ENCODE data around the gene LRRC72. TPM values are rescaled to one million over a fixed set of nuclear protein-coding genes. Genes with fewer than 3 reads are reported as not detected.
"Not testable (repeated sequence)": the region's sequence is repeated elsewhere in the genome, so short reads cannot be mapped to it uniquely, and the experiment has no call there.

LRRC72 gene
- total and polyA plus RNA-seq, 8 donors, result not detected

DNA sequence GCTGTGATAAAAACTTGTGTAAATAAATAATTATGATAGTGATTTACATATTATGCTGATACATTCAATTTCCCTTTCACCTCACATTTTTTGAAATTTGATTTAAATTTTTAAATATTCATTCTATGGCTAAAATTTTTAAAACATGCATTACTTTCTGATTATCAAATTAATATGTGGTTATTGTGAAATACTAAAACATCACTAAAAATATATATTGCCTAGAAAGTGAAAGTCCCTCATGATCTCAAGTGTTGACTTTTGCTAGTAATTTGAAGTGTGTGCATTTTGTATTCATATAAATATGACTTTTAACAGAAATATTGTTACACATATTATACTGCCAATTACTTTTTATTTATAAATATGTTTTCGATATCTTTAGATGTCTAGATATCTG is 3.1 kb downstream of the LRRC72 start:
- intact Hi-C loops (cut with DNase I), result no loop called here
- Histone ChIP-seq H3K36me3 (no peaks in the 10 kb centered on the region), H3K4me3 (no peak overlapping the region), H3K9me3 (no peaks in the 10 kb centered on the region), H3K27ac (no peak overlapping the region), H3K27me3 (no peaks in the 10 kb centered on the region), H3K4me1 (no peaks in the 10 kb centered on the region)
- DNase-seq (no peak), ATAC-seq (no peak)
- TF ChIP-seq, protein P1, sequence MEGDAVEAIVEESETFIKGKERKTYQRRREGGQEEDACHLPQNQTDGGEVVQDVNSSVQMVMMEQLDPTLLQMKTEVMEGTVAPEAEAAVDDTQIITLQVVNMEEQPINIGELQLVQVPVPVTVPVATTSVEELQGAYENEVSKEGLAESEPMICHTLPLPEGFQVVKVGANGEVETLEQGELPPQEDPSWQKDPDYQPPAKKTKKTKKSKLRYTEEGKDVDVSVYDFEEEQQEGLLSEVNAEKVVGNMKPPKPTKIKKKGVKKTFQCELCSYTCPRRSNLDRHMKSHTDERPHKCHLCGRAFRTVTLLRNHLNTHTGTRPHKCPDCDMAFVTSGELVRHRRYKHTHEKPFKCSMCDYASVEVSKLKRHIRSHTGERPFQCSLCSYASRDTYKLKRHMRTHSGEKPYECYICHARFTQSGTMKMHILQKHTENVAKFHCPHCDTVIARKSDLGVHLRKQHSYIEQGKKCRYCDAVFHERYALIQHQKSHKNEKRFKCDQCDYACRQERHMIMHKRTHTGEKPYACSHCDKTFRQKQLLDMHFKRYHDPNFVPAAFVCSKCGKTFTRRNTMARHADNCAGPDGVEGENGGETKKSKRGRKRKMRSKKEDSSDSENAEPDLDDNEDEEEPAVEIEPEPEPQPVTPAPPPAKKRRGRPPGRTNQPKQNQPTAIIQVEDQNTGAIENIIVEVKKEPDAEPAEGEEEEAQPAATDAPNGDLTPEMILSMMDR (IDR thresholded peaks at IDR 0.05), result no peak

DNA sequence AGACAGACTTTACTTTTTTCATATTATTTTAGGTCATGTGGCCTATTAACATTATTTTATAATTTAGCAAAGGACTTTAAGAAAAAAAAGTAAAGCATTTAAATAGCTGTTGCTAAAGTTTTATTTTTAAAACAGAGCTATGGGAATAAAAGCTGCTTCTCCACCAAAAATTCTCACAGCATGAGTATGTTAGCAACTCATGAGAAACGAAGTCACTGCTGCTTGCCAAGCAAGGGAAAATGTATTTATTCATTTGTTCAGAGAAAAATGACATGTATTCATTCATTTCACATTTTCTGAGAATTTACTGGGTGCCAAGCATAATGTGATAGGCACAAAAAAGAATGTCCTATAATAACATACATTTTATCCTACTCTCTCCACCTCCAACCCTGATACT is 5.1 kb downstream of the LRRC72 start:
- TF ChIP-seq, protein P1 (IDR thresholded peaks at IDR 0.05), result no peak
- Histone ChIP-seq H3K27me3 (no peaks in the 10 kb centered on the region), H3K4me3 (no peak overlapping the region), H3K36me3 (no peaks in the 10 kb centered on the region), H3K4me1 (no peaks in the 10 kb centered on the region), H3K27ac (no peak overlapping the region), H3K9me3 (no peaks in the 10 kb centered on the region)
- intact Hi-C loops (cut with DNase I), result no loop called here
- DNase-seq (no peak), ATAC-seq (no peak)

DNA sequence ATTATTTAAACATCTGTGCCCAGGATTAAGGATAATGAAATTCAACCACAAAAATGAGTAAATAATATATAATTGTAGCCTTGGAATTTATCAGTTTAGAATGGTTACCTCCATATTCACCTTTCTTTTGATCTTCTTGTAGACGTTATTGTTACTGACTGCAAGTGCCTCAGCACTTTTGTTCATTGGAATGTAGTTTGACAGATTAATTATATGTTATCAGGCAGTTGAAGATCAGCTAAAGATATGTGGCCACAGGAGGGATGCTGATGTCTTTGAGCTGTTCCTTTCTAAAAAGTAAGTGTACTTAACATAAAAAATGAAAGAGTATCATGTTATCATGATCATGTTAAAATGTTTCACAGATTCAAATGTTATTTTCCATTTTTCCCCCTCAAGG is 5.6 kb downstream of the LRRC72 start:
- TF ChIP-seq, protein P1 (IDR thresholded peaks at IDR 0.05), result no peak
- no peaks in the 10 kb centered on the region for H3K27me3 ChIP-seq
- intact Hi-C loops (cut with DNase I), result no loop called here

DNA sequence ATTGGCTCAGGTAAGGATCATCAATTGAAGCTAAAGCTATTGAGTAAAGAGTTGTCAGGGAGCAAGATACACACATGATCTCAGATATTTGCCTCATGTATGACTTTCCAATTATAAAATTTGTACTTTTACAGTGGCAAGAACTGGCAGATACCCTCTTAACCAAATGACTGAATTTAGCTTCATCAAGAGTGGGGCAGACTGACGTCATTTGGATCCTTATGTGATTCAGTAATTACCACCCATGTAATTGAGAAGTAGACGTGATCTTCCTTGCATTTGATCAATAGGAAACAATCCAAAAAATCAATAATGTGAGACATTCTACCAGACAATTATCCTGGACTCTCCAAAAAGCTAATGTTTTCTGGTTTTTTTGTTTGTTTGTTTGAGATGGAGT is 8.9 kb downstream of the LRRC72 start:
- DNase-seq (no peak), ATAC-seq (no peak)
- Histone ChIP-seq H3K27ac (no peak overlapping the region), H3K9me3 (no peaks in the 10 kb centered on the region), H3K4me1 (no peaks in the 10 kb centered on the region), H3K27me3 (no peaks in the 10 kb centered on the region), H3K4me3 (no peak overlapping the region), H3K36me3 (no peaks in the 10 kb centered on the region)
- TF ChIP-seq, protein P1 (IDR thresholded peaks at IDR 0.05), result no peak
- intact Hi-C loops (cut with DNase I), result no loop called here

More for the DNA sequence above, 5.6 kb downstream of the LRRC72 start:
- Histone ChIP-seq H3K36me3 (no peaks in the 10 kb centered on the region), H3K4me1 (no peaks in the 10 kb centered on the region), H3K4me3 (no peak overlapping the region), H3K9me3 (no peaks in the 10 kb centered on the region), H3K27ac (no peak overlapping the region)
- ATAC-seq, result no peak
- no peak for DNase-seq

DNA sequence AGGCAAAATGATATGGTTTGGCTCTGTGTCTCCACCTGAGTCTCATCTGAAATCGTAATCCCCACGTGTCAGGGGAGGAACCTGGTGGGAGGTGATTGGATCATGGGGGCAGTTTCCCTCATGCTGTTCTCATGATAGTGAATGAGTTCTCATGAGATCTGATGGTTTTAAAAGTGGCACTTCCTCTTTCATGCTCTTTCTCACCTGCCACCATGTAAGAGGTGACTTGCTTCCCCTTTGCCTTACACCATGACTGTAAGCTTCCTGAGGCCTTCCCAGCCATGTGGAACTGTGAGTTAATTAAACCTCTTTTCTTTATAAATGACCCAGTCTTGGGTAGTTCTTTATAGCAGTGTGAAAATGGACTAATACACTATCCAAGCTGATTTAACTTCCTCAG is 13.9 kb downstream of the LRRC72 start:
- DNase-seq; H3K9me3 ChIP-seq; H3K36me3 ChIP-seq; H3K27ac ChIP-seq; H3K4me3 ChIP-seq; H3K27me3 ChIP-seq; ATAC-seq; H3K4me1 ChIP-seq; intact Hi-C loops (cut with DNase I): not testable (repeated sequence)

DNA sequence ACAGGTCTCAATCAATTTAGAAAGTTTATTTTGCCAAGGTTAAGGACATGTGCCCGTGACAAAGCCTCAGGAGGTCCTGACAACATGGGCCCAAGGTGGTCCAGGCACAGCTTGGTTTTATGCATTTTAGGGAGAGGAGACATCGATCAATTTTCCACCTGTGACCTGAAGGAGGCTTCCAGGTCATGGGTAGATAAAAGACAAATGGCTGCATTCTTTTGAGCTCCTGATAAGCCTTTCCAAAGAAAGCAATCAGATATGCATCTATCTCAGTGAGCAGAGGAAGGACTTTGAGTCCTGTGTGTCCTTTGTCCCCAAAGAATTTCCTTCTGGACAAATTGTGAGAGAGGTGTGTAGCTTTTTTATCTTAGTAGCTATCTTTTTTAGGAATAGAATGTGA is 15.8 kb downstream of the LRRC72 start:
- Histone ChIP-seq H3K36me3 (no peaks in the 10 kb centered on the region), H3K4me3 (no peak overlapping the region), H3K9me3 (no peaks in the 10 kb centered on the region), H3K27me3 (no peaks in the 10 kb centered on the region), H3K27ac (no peak overlapping the region), H3K4me1 (no peaks in the 10 kb centered on the region)
- intact Hi-C loops (cut with DNase I), result no loop called here
- no peak for ATAC-seq
- TF ChIP-seq, protein P1 (IDR thresholded peaks at IDR 0.05), result no peak
- DNase-seq, result no peak

Measured in left lung (tissue), 10 donors.